Activated T-helper 1 cell treated with anti-CD3 and anti-CD28 coated beads, Interleukin-12 subunit alpha, Interleukin-12 subunit beta, Interleukin-2, Interleukin-4 antibody, amounts not matched to agents 30 ng/mL and 10 ng/mL and 1 ng/mL, durations not matched to agents 14 hours and 24 hours and 36 hours (primary cell): ENCODE results near the gene ALDH1A3. TPM values are rescaled to one million over a fixed set of nuclear protein-coding genes. Genes with fewer than 3 reads are reported as not detected.
"Not testable (repeated sequence)": the region's sequence is repeated elsewhere in the genome, so short reads cannot be mapped to it uniquely, and the experiment has no call there.

Source experiments
- DNase-seq: peaks from one replicate; pipeline ENCODE4 v3.0.0; 2021; ENCODE audit warnings: low spot score
- H3K27ac Mint-ChIP-seq: one replicate; pipeline ENCODE4 v1.8.0; 2021; ENCODE audit warnings: mild to moderate bottlenecking, mixed read lengths
- H3K27me3 Mint-ChIP-seq: one replicate; pipeline ENCODE4 v1.8.0; 2022; ENCODE audit warnings: mild to moderate bottlenecking, moderate library complexity, mixed read lengths; ENCODE audit not compliant: insufficient read depth
- H3K36me3 Mint-ChIP-seq: one replicate; pipeline ENCODE4 v1.8.0; 2021; ENCODE audit warnings: low read depth, mixed read lengths
- H3K4me1 Mint-ChIP-seq: one replicate; pipeline ENCODE4 v1.8.0; 2021; ENCODE audit warnings: low read depth, mixed read lengths
- H3K4me3 Mint-ChIP-seq: one replicate; pipeline ENCODE4 v1.8.0; 2021; ENCODE audit warnings: mild to moderate bottlenecking, moderate library complexity, mixed read lengths
- H3K9me3 Mint-ChIP-seq: one replicate; pipeline ENCODE4 v1.8.0; 2021; ENCODE audit warnings: mixed read lengths
- intact Hi-C: fragments of 100-400 bp; cut with micrococcal nuclease; formaldehyde crosslinking; loops from one replicate; pipeline ENCODE4 v1.15.1; 2024
- total RNA-seq: library from RNA; stranded (reverse); gene quantifications from 2 replicates; pipeline ENCODE4 v1.2.3, GENCODE V29; 2022

The ALDH1A3 gene
- total RNA-seq, 1 donor from 2014 or later: not detected

DNA sequence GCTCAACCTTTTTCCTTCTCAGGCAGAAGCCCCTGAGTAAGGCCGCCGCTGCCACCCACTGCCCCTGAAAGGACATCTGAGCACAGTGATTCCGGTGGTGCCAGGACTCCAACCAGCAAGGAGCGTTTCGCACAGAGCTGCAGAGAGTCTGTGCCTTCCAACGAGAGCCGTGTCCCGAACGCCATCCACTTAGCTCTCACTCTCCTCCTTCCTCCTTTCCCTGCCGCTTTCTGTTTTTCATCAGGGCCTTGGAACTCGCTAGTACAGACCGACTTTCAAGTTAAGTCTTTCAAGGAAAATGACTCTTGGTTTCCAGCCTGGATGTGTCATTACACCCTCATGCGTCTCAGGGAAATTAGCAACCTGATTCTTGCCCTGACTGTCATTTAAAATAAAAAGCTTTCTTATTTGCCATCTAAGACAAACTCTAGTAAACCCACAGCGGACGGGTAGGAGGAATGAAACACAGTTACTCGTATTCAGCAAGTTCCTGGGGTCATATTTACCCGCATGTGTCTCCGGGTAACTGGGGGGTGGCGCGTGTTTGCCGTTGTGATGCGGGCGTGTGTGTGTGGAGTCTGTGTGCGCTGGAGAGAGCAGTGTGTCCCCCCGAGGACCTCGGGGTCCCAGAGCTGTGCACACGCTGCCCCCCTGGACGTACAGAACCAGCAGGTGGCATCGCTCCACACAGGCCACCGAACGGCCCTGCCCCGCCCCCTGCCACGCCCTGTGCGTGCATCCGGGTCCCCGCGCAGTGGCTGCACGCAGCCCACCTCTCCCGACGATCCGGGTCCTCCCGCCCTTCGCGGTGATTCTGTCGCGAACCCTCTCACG, 30.4 kb upstream of the ALDH1A3 start:
- H3K27ac Mint-ChIP-seq: no peak overlapping the region
- no peaks in the 10 kb centered on the region for H3K9me3 Mint-ChIP-seq
- peaks cover 11% of the 10 kb centered on the region for H3K27me3 Mint-ChIP-seq
- H3K4me3 Mint-ChIP-seq: peak overlapping the region; percentile 83
- DNase-seq: peak; percentile 46
- intact Hi-C loops: no loop called here
- peaks cover 5% of the 10 kb centered on the region for H3K4me1 Mint-ChIP-seq
- H3K36me3 Mint-ChIP-seq: no peaks in the 10 kb centered on the region

GRCh38 chr15:100849855-100850218, 29.8 kb upstream of the ALDH1A3 start:
- Mint-ChIP-seq H3K9me3 (no peaks in the 10 kb centered on the region), H3K36me3 (no peaks in the 10 kb centered on the region), H3K27me3 (peaks cover 11% of the 10 kb centered on the region), H3K4me1 (peaks cover 5% of the 10 kb centered on the region), H3K27ac (no peak overlapping the region), H3K4me3 (peak overlapping the region; percentile 83)
- intact Hi-C loops: no loop called here
- DNase-seq: no peak

GRCh38 chr15:100851428-100852015, 28.1 kb upstream of the ALDH1A3 start:
- H3K4me1 Mint-ChIP-seq, DNase-seq, H3K4me3 Mint-ChIP-seq, H3K27ac Mint-ChIP-seq, H3K36me3 Mint-ChIP-seq, H3K9me3 Mint-ChIP-seq, intact Hi-C loops: not testable (repeated sequence)
- H3K27me3 Mint-ChIP-seq: peaks cover 11% of the 10 kb centered on the region

- Mint-ChIP-seq H3K27me3 (peaks cover 7% of the 10 kb centered on the region), H3K4me1 (peaks cover 5% of the 10 kb centered on the region), H3K36me3 (no peaks in the 10 kb centered on the region), H3K27ac (no peak overlapping the region), H3K9me3 (no peaks in the 10 kb centered on the region), H3K4me3 (no peak overlapping the region)
- no peak for DNase-seq
- intact Hi-C loops: no loop called here
Observed at GRCh38 chr15:100852630-100853029, 27.0 kb upstream of the ALDH1A3 start.

- Mint-ChIP-seq H3K36me3 (no peaks in the 10 kb centered on the region), H3K27ac (no peak overlapping the region), H3K9me3 (no peaks in the 10 kb centered on the region), H3K27me3 (peaks cover 2% of the 10 kb centered on the region), H3K4me3 (no peak overlapping the region), H3K4me1 (peaks cover 5% of the 10 kb centered on the region)
- intact Hi-C loops: no loop called here
- DNase-seq: no peak
Observed at GRCh38 chr15:100853676-100854440, 25.8 kb upstream of the ALDH1A3 start.

DNA sequence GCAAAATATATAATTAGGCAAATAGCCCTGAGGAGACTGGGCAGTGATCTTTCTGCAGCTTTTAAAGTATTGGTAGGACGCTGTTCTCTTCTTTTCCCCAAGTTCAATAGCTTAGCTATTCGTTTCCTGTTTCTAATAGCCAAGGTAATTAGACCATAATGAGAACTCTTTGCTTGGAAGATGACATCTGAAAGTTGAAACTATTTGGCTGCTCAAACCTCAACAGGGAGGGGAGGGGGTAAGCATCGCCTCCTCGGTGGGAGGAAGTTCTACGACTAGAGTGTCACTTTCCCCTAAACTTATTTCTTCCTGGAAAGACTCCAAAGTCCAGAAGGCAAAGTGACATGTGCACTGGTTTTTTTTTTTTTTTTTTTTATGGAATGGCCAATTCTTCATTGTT, 22.8 kb upstream of the ALDH1A3 start:
- Mint-ChIP-seq H3K4me3 (no peak overlapping the region), H3K27ac (no peak overlapping the region), H3K36me3 (no peaks in the 10 kb centered on the region), H3K9me3 (no peaks in the 10 kb centered on the region), H3K27me3 (peaks cover 2% of the 10 kb centered on the region), H3K4me1 (no peaks in the 10 kb centered on the region)
- intact Hi-C loops: no loop called here
- DNase-seq: no peak

- Mint-ChIP-seq H3K27ac (no peak overlapping the region), H3K4me1 (no peaks in the 10 kb centered on the region), H3K36me3 (no peaks in the 10 kb centered on the region), H3K9me3 (no peaks in the 10 kb centered on the region), H3K4me3 (no peak overlapping the region), H3K27me3 (peaks cover 2% of the 10 kb centered on the region)
- intact Hi-C loops: no loop called here
- DNase-seq: no peak
Observed at GRCh38 chr15:100858294-100858693, 21.3 kb upstream of the ALDH1A3 start.

DNA sequence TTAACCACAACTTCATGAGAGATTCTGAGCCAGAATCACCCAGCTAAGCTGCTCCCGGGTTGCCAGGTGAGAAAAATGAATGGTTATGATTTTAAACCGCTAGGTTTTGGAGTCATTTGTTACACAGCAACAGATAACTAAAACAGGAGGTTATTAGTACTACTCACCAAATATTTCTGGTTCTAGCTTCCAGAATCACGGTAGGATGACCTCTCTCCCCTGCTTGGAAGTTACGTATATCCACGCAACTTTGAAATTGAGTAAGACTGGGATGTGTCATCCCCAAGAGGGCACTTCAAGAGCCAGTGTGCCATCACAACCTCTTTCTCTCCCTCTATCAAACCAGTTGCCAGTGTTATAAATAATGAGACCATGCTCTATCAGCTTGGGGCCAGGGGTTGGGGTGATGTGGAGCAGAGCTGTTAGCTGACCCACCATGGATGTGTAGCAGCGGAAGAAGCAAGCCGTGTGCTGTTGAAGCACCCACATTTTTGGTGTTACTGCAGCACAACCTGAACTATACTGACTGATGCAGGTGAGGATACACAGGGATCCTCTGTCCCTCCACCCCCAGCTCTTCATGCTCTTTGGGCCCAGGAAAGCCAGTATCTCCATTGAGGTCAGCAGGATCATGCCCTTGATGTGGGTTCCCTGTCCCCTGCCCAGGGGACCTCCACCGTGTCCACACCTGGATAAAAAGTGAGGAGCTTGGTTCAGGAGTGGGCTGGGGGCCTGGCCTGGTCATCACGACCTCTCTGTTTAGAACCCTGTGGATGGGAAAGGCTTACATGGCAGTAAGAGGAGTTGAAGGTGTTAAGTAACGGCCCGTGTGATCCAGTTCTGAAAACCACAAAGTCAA, 19.4 kb upstream of the ALDH1A3 start:
- intact Hi-C loops: no loop called here
- H3K27me3 Mint-ChIP-seq: peaks cover 2% of the 10 kb centered on the region
- no peaks in the 10 kb centered on the region for H3K9me3 Mint-ChIP-seq
- no peak overlapping the region for H3K4me3 Mint-ChIP-seq
- no peak for DNase-seq
- no peaks in the 10 kb centered on the region for H3K4me1 Mint-ChIP-seq
- H3K27ac Mint-ChIP-seq: no peak overlapping the region
- no peaks in the 10 kb centered on the region for H3K36me3 Mint-ChIP-seq

DNA sequence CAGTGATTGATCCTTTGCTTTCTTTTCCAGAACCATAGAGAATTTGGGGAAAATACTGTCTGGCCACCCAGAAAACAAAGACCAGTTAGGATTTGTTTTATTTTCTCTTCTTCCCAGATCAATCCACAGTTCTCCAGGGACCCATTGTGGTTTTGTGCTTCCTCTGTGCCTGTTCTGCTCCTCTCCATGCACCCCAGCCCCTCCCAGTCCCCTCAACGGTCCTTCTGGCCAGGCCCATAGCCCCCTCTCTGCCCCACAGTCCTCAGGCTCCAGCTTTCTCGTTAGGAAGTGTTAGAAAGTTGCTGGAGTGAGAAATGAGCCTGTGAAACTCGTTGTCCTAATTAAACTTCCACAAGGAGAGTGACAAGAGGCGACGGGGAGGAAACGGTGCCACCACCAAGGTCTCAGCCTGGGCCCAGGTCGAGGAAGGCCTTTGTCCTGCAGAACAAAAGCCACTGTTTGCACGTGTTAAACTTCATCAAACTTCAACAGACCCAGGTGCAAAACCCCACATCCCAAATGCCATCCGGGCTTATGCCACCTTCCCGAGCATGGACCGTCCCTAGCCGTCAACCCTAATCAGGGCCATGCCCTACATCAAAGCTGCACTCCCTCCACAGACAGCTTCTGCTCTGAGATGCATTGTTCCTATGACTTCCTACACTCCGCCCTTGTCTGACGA, 18.7 kb upstream of the ALDH1A3 start:
- no peaks in the 10 kb centered on the region for H3K9me3 Mint-ChIP-seq
- no peaks in the 10 kb centered on the region for H3K36me3 Mint-ChIP-seq
- peaks cover 4% of the 10 kb centered on the region for H3K27me3 Mint-ChIP-seq
- no peak overlapping the region for H3K4me3 Mint-ChIP-seq
- H3K4me1 Mint-ChIP-seq: no peaks in the 10 kb centered on the region
- DNase-seq: no peak
- intact Hi-C loops: no loop called here
- no peak overlapping the region for H3K27ac Mint-ChIP-seq

DNA sequence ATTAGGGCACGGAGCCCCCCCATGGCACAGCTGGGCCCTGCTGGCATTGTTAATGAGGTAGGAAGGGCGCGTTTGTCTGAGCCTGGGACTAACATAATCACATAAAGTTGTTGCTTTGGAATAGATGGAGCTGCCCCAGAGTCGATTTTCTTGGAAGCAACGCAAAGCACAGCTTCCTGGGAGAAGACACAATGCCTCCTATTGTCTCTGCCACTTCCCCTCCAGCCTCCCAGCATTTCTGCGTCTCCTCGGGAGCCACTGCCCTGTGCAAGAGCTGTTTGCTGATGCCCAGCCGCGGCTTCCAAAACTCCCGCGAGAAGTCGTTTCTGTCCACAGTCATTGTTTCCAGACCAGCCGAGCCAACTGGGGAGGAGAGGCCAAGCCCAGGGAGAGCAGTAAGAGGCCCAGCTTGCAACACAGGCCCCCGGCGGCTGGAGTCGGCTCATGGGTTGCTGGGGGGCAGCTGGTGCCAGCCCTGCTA, 18.1 kb upstream of the ALDH1A3 start:
- Mint-ChIP-seq H3K4me1 (no peaks in the 10 kb centered on the region), H3K9me3 (no peaks in the 10 kb centered on the region), H3K27ac (no peak overlapping the region), H3K4me3 (no peak overlapping the region), H3K36me3 (no peaks in the 10 kb centered on the region), H3K27me3 (peaks cover 4% of the 10 kb centered on the region)
- intact Hi-C loops: no loop called here
- DNase-seq: no peak

- Mint-ChIP-seq H3K4me1 (no peaks in the 10 kb centered on the region), H3K36me3 (no peaks in the 10 kb centered on the region), H3K27ac (no peak overlapping the region), H3K4me3 (no peak overlapping the region), H3K27me3 (peaks cover 4% of the 10 kb centered on the region), H3K9me3 (no peaks in the 10 kb centered on the region)
- intact Hi-C loops: no loop called here
- DNase-seq: no peak
Observed at GRCh38 chr15:100862162-100862561, 17.5 kb upstream of the ALDH1A3 start.
